Measurements from ENCODE around the gene FBXO10. TPM values are rescaled to one million over a fixed set of nuclear protein-coding genes. Genes with fewer than 3 reads are reported as not detected.
"Not testable (repeated sequence)": the region's sequence is repeated elsewhere in the genome, so short reads cannot be mapped to it uniquely, and the experiment has no call there.

The FBXO10 gene
- total and polyA plus RNA-seq, 5 donors, result 3.5 to 7.8 (median 7.3) TPM

- Histone ChIP-seq H3K4me3 (ENCODE audit: low read length) (no peak overlapping the region), H3K9me3 (ENCODE audit: control insufficient read depth, low read length) (no peaks in the 10 kb centered on the region), H3K27me3 (ENCODE audit: control insufficient read depth, insufficient read depth) (no peaks in the 10 kb centered on the region), H3K27ac (ENCODE audit: low read length) (no peak overlapping the region), H3K4me1 (ENCODE audit: control insufficient read depth, insufficient read depth, low read length) (no peaks in the 10 kb centered on the region)
- peak in 1 of 2 donors; percentile 23 for ATAC-seq
- intact Hi-C loops (cut with DNase I), result no loop called here
- WGBS, result 80% methylated on average over 18 of the region's 18 CpGs
- DNase-seq, result no peak
Measured at GRCh38 chr9:37528652-37529471, 47.3 kb downstream of the FBXO10 start.

- H3K27me3 ChIP-seq (ENCODE audit: control insufficient read depth, insufficient read depth), result no peaks in the 10 kb centered on the region
- H3K9me3 ChIP-seq (ENCODE audit: control insufficient read depth, low read length), result no peaks in the 10 kb centered on the region
- DNase-seq (no peak), ATAC-seq (no peak)
- no peaks in the 10 kb centered on the region for H3K4me1 ChIP-seq (ENCODE audit: control insufficient read depth, insufficient read depth, low read length)
- intact Hi-C loops (cut with DNase I), result no loop called here
- H3K27ac ChIP-seq (ENCODE audit: low read length), result no peak overlapping the region
- 93% methylated on average over 6 of the region's 6 CpGs for WGBS
- H3K4me3 ChIP-seq (ENCODE audit: low read length), result no peak overlapping the region
Measured at GRCh38 chr9:37523916-37524315, 52.3 kb downstream of the FBXO10 start.

GRCh38 chr9:37522971-37523370, 53.2 kb downstream of the FBXO10 start:
- intact Hi-C loops (cut with DNase I), result no loop called here
- no peak overlapping the region for H3K27ac ChIP-seq (ENCODE audit: low read length)

GRCh38 chr9:37521111-37521510, 55.1 kb downstream of the FBXO10 start:
- intact Hi-C loops (cut with DNase I), result no loop called here
- Histone ChIP-seq H3K27ac (ENCODE audit: low read length) (no peak overlapping the region), H3K9me3 (ENCODE audit: control insufficient read depth, low read length) (no peaks in the 10 kb centered on the region), H3K4me1 (ENCODE audit: control insufficient read depth, insufficient read depth, low read length) (no peaks in the 10 kb centered on the region), H3K27me3 (ENCODE audit: control insufficient read depth, insufficient read depth) (no peaks in the 10 kb centered on the region), H3K4me3 (ENCODE audit: low read length) (no peak overlapping the region)
- DNase-seq, result no peak
- no peak for ATAC-seq
- WGBS, result 93% methylated on average over 10 of the region's 10 CpGs

More at GRCh38 chr9:37522971-37523370, 53.2 kb downstream of the FBXO10 start:
- H3K27me3 ChIP-seq (ENCODE audit: control insufficient read depth, insufficient read depth), result no peaks in the 10 kb centered on the region
- H3K9me3 ChIP-seq (ENCODE audit: control insufficient read depth, low read length), result no peaks in the 10 kb centered on the region
- no peak overlapping the region for H3K4me3 ChIP-seq (ENCODE audit: low read length)
- ATAC-seq (no peak), DNase-seq (no peak)
- WGBS, result 97% methylated on average over 2 of the region's 2 CpGs
- H3K4me1 ChIP-seq (ENCODE audit: control insufficient read depth, insufficient read depth, low read length), result no peaks in the 10 kb centered on the region

- no peaks in the 10 kb centered on the region for H3K9me3 ChIP-seq (ENCODE audit: control insufficient read depth, low read length)
- WGBS, result 84% methylated on average over 3 of the region's 3 CpGs
- H3K4me3 ChIP-seq (ENCODE audit: low read length), result no peak overlapping the region
- DNase-seq, result no peak
- ATAC-seq, result no peak
- intact Hi-C loops (cut with DNase I), result no loop called here
- H3K27ac ChIP-seq (ENCODE audit: low read length), result no peak overlapping the region
- H3K27me3 ChIP-seq (ENCODE audit: control insufficient read depth, insufficient read depth), result no peaks in the 10 kb centered on the region
- no peaks in the 10 kb centered on the region for H3K4me1 ChIP-seq (ENCODE audit: control insufficient read depth, insufficient read depth, low read length)
Measured at GRCh38 chr9:37520641-37521040, 55.5 kb downstream of the FBXO10 start.

GRCh38 chr9:37517923-37518322, 58.3 kb downstream of the FBXO10 start:
- Histone ChIP-seq H3K4me1 (ENCODE audit: control insufficient read depth, insufficient read depth, low read length) (no peaks in the 10 kb centered on the region), H3K4me3 (ENCODE audit: low read length) (no peak overlapping the region), H3K27me3 (ENCODE audit: control insufficient read depth, insufficient read depth) (no peaks in the 10 kb centered on the region), H3K27ac (ENCODE audit: low read length) (no peak overlapping the region), H3K9me3 (ENCODE audit: control insufficient read depth, low read length) (no peaks in the 10 kb centered on the region)
- intact Hi-C loops (cut with DNase I), result no loop called here
- 90% methylated on average over 13 of the region's 13 CpGs for WGBS
- DNase-seq (no peak), ATAC-seq (peak in 1 of 2 donors; percentile 30)

GRCh38 chr9:37515620-37516258, 60.4 kb downstream of the FBXO10 start:
- no peak overlapping the region for H3K4me3 ChIP-seq (ENCODE audit: low read length)
- H3K27ac ChIP-seq (ENCODE audit: low read length), result no peak overlapping the region
- H3K4me1 ChIP-seq (ENCODE audit: control insufficient read depth, insufficient read depth, low read length), result no peaks in the 10 kb centered on the region
- no peaks in the 10 kb centered on the region for H3K9me3 ChIP-seq (ENCODE audit: control insufficient read depth, low read length)
- intact Hi-C loops (cut with DNase I), result no loop called here
- 93% methylated on average over 14 of the region's 14 CpGs for WGBS
- no peaks in the 10 kb centered on the region for H3K27me3 ChIP-seq (ENCODE audit: control insufficient read depth, insufficient read depth)
- DNase-seq (no peak), ATAC-seq (no peak)

- ATAC-seq, result no peak
- whole genome bisulfite sequencing, result 95% methylated on average over 7 of the region's 7 CpGs
- Histone ChIP-seq H3K4me3 (ENCODE audit: low read length) (no peak overlapping the region), H3K9me3 (ENCODE audit: control insufficient read depth, low read length) (no peaks in the 10 kb centered on the region), H3K4me1 (ENCODE audit: control insufficient read depth, insufficient read depth, low read length) (no peaks in the 10 kb centered on the region), H3K27me3 (ENCODE audit: control insufficient read depth, insufficient read depth) (no peaks in the 10 kb centered on the region), H3K27ac (ENCODE audit: low read length) (no peak overlapping the region)
- no peak for DNase-seq
- intact Hi-C loops (cut with DNase I), result no loop called here
Measured at GRCh38 chr9:37514999-37515398, 61.2 kb downstream of the FBXO10 start.

- H3K27ac ChIP-seq (ENCODE audit: low read length); H3K4me3 ChIP-seq (ENCODE audit: low read length); DNase-seq; intact Hi-C loops (cut with DNase I); H3K27me3 ChIP-seq (ENCODE audit: control insufficient read depth, insufficient read depth); ATAC-seq; H3K9me3 ChIP-seq (ENCODE audit: control insufficient read depth, low read length); H3K4me1 ChIP-seq (ENCODE audit: control insufficient read depth, insufficient read depth, low read length): not testable (repeated sequence)
- over 99% methylated on average over 10 of the region's 10 CpGs for WGBS
Measured at GRCh38 chr9:37514415-37514814, 61.8 kb downstream of the FBXO10 start.

- intact Hi-C loops (cut with DNase I), result no loop called here
- H3K4me1 ChIP-seq (ENCODE audit: control insufficient read depth, insufficient read depth, low read length), result no peaks in the 10 kb centered on the region
- H3K4me3 ChIP-seq (ENCODE audit: low read length), result no peak overlapping the region
- WGBS, result 84% methylated on average over 12 of the region's 12 CpGs
- no peaks in the 10 kb centered on the region for H3K27me3 ChIP-seq (ENCODE audit: control insufficient read depth, insufficient read depth)
- no peak overlapping the region for H3K27ac ChIP-seq (ENCODE audit: low read length)
- DNase-seq, result no peak
- H3K9me3 ChIP-seq (ENCODE audit: control insufficient read depth, low read length), result no peaks in the 10 kb centered on the region
- no peak for ATAC-seq
Measured at GRCh38 chr9:37512437-37512836, 63.7 kb downstream of the FBXO10 start.
